Vein endothelial cell (primary cell): ENCODE results near the gene PCSK1N. TPM values are rescaled to one million over a fixed set of nuclear protein-coding genes. Genes with fewer than 3 reads are reported as not detected.

Experiments used
- total RNA-seq: library from RNA; depleted of rRNA; stranded (reverse); fragments of >200 nt; gene quantifications from 2 replicates; pipeline ENCODE4 v1.2.3, GENCODE V29; 2012

The PCSK1N gene, protein sequence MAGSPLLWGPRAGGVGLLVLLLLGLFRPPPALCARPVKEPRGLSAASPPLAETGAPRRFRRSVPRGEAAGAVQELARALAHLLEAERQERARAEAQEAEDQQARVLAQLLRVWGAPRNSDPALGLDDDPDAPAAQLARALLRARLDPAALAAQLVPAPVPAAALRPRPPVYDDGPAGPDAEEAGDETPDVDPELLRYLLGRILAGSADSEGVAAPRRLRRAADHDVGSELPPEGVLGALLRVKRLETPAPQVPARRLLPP
- 0.29 TPM in 1 of 2 replicates, not detected in the other for total RNA-seq

DNA sequence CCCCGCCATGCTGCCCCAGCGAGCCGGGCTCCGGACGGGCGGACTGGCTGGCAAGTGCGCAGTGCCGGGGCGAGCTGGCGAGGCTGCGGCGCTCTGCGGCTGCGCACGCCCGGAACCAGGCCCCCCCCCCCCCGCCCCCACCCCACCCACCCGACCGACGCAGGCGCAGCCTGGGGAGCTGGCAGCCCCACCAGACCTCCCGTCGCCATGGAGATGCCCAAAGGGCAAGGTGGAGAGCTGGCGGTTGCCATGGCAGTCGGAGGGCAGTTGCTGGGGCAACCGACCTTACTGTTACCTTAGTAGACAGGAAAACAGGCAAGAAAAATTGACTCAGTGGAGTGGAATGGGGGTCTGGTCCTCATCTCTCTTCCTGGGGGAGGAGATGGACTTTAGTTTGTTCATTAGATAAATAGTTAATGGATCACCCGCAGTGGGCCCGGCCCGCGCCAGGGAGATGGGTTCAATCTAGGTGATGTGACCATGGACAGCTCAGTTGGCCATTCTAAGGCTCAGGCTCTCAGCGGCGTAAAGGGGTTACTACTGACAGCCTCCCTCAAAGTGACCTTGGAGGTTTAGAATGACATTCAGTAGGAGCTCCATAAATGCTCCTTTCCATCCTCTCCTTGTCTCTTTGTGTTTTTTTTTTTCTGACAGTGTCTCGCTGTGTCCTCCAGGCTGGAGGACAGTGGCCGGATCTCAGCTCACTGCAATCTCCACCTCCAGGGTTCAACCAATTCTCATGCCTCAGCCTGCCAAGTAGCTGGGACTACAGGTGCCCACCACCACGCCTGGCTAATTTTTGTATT, at the start of gene PCSK1N:
PCSK1N (minus strand) TSS at position 87 of the 806 bp plus-strand sequence; CDS start at position 9, 78 bp downstream.

GRCh38 chrX:48826135-48826875, 9.1 kb downstream of the PCSK1N start, which contains the start of gene ERAS:
Gene ERAS, plus strand, starts transcription at chrX:48826513. Its CDS starts 2,611 bp downstream, at chrX:48829124.

DNA sequence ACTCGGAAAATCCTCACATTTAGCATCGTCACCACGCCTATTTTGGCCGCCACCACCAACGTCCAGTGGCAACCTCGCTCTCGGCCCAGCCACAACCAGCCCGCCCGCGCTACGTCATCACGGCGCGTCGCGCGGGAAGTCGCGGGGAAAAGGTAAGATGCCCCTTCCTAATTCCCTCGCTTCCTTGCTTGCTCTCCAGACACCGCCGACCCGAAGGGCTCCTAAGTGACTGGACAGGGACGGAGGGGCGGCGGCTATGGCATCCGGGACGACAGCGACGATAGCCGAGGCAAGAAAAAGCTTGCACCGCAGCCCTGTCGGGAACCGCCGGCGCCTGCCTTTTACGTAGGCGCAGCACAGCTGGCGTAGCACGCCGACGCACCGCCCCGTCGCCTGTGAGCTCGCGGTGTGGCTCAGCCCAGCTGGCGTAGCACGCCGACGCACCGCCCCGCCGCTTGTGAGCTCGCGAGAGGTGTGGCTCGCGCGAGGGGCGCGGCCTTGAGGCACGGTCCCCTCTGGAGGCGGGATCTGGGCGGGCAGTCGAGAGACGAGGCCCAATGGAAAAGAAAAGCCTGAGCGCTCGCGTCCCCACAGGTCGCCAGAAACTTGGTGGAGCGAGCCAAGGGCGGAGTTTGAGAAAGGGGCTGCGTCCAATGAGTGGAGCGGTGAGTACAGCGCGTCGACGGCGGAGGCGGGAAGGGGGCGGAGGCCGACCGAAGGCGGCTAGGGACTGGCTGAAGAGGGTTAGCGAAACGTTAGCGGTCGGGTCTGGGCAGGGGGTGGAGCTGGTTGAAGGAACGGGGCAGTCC, 33.9 kb downstream of the PCSK1N start, which contains the start of gene HDAC6:
HDAC6 (plus strand) TSS at position 788 of the 809 bp plus-strand sequence. CDS start 626 bp downstream, outside the sequence.

DNA sequence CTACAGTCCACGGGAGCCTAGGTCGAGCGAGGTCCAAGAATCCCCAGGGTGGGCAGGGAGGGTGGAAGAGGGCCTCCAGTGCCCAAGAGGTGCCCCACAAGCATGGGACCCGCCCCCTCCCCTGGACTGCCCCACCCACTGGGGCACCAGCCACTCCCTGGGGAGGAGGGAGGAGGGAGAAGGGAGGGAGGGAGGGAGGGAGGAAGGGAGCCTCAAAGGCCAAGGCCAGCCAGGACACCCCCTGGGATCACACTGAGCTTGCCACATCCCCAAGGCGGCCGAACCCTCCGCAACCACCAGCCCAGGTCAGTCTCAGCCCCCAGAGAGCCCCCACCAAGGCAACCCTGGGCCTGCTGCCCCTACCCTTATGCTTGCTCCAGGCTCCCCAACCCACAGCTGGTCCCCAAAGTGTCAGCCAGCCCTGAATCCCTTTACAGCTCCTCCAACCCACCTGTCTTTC, 49.0 kb downstream of the PCSK1N start, which contains the start of gene GATA1:
GATA1 (plus strand) TSS at position 250 of the 460 bp plus-strand sequence. CDS start 4,520 bp downstream, outside the sequence.

Other genes starting within 250 kb of the PCSK1N start
- gene WDR13, start 238.1 kb downstream of the PCSK1N start, total RNA-seq, result 102 and 118 TPM in 2 replicates
- 0.33 TPM in 1 of 2 replicates, not detected in the other for gene WAS, start 151.8 kb downstream of the PCSK1N start, total RNA-seq
- gene SUV39H1, start 138.9 kb downstream of the PCSK1N start, total RNA-seq, result 6.9 and 11.2 TPM in 2 replicates
- not detected in 2 replicates for gene GLOD5, start 73.9 kb downstream of the PCSK1N start, total RNA-seq
- not detected in 2 replicates for gene GATA1, start 49.0 kb downstream of the PCSK1N start, total RNA-seq
- gene HDAC6, start 33.5 kb downstream of the PCSK1N start, total RNA-seq, result 28.4 and 43.8 TPM in 2 replicates
- gene ERAS, start 9.1 kb downstream of the PCSK1N start, total RNA-seq, result not detected in 2 replicates
- 21.0 and 31.0 TPM in 2 replicates for gene TIMM17B, start 62.2 kb upstream of the PCSK1N start, total RNA-seq
- gene PQBP1, start 62.3 kb upstream of the PCSK1N start, total RNA-seq, result 45.4 and 50.0 TPM in 2 replicates
- 20.5 and 22.9 TPM in 2 replicates for gene SLC35A2, start 76.0 kb upstream of the PCSK1N start, total RNA-seq
- gene PIM2, start 83.4 kb upstream of the PCSK1N start, total RNA-seq, result 6.8 and 7.8 TPM in 2 replicates
- gene OTUD5, start 122.0 kb upstream of the PCSK1N start, total RNA-seq, result 33.1 and 40.2 TPM in 2 replicates
- 0.19 and 0.33 TPM in 2 replicates for gene KCND1, start 136.2 kb upstream of the PCSK1N start, total RNA-seq
- 17.0 and 18.3 TPM in 2 replicates for gene GRIPAP1, start 166.7 kb upstream of the PCSK1N start, total RNA-seq
- gene TFE3, start 207.7 kb upstream of the PCSK1N start, total RNA-seq, result 30.4 and 31.7 TPM in 2 replicates
- gene CCDC120, start 223.4 kb upstream of the PCSK1N start, total RNA-seq, result 1.5 and 1.6 TPM in 2 replicates
- 7.3 and 9.8 TPM in 2 replicates for gene PRAF2, start 238.4 kb upstream of the PCSK1N start, total RNA-seq
- gene WDR45, start 244.3 kb upstream of the PCSK1N start, total RNA-seq, result 24.5 and 36.4 TPM in 2 replicates